HFFc6 (cell line): ENCODE results near the gene DOCK6. TPM values are rescaled to one million over a fixed set of nuclear protein-coding genes. Genes with fewer than 3 reads are reported as not detected.

Source experiments
- DNase-seq: peaks from one replicate; pipeline ENCODE4 v3.0.0-alpha.2; 2018
- H3K27ac Mint-ChIP-seq: 2 replicates; pipeline ENCODE4 v1.8.0; 2020; ENCODE audit warnings: mild to moderate bottlenecking, mixed read lengths
- H3K27me3 Mint-ChIP-seq: 2 replicates; pipeline ENCODE4 v1.8.0; 2021; ENCODE audit warnings: mild to moderate bottlenecking, moderate library complexity, mixed read lengths; ENCODE audit not compliant: insufficient read depth
- H3K36me3 Mint-ChIP-seq: 2 replicates; pipeline ENCODE4 v1.8.0; 2021; ENCODE audit warnings: low read depth, mixed read lengths
- H3K4me1 Mint-ChIP-seq: 2 replicates; pipeline ENCODE4 v1.8.0; 2020; ENCODE audit warnings: low read depth, mixed read lengths
- H3K4me3 Mint-ChIP-seq: 2 replicates; pipeline ENCODE4 v1.8.0; 2020; ENCODE audit warnings: mild to moderate bottlenecking, moderate library complexity, mixed read lengths
- H3K9me3 Mint-ChIP-seq: 2 replicates; pipeline ENCODE4 v1.8.0; 2020; ENCODE audit warnings: mild to moderate bottlenecking, mixed read lengths
- total RNA-seq, 6 experiments: library from RNA; stranded (reverse); fragmentation: NEBNext Ultra II Directional; extraction: Animal tissue kit (Norgen Biotek cat#: 25700); gene quantifications; 2 replicates in 1 of 6; 3 replicates in 5 of 6; pipeline ENCODE4 v1.2.3, GENCODE V29; 2021
- TF ChIP-seq, protein P1 (sequence below): fragments of 200-600 bp; sonication (generic); IDR thresholded peaks from 2 replicates; pipeline ENCODE4 v1.5.0; 2021; ENCODE audit warnings: antibody characterized with exemption, mild to moderate bottlenecking

Gene DOCK6
- total RNA-seq, 6 experiments from 2014 or later, result 20.7 to 32.2 (median 22.9) TPM

DNA sequence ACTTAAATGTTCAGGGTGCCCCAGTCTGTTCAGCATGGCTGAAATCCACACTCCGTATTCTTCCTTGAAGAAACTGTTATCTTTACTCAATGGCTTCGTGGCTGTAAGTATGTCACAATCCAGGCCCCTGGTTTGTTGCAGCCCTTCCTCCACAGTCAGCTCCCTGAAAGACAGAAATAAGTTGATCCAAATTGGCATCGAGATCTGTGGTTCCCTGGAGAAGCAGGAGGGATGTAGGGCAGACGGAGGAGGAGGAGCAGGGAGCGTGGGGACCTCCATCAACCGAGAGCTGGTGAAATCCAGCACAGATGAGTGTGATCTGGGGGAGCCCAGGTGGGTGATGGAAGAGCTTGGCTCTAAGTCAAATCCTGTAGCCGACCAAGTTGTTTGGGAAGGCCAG, 33.9 kb upstream of the DOCK6 start:
- no peak overlapping the region for H3K27ac Mint-ChIP-seq
- no peaks in the 10 kb centered on the region for H3K36me3 Mint-ChIP-seq
- peaks cover 18% of the 10 kb centered on the region for H3K4me1 Mint-ChIP-seq
- no peak overlapping the region for H3K4me3 Mint-ChIP-seq
- no peaks in the 10 kb centered on the region for H3K9me3 Mint-ChIP-seq
- no peak for DNase-seq
- TF ChIP-seq, protein P1, sequence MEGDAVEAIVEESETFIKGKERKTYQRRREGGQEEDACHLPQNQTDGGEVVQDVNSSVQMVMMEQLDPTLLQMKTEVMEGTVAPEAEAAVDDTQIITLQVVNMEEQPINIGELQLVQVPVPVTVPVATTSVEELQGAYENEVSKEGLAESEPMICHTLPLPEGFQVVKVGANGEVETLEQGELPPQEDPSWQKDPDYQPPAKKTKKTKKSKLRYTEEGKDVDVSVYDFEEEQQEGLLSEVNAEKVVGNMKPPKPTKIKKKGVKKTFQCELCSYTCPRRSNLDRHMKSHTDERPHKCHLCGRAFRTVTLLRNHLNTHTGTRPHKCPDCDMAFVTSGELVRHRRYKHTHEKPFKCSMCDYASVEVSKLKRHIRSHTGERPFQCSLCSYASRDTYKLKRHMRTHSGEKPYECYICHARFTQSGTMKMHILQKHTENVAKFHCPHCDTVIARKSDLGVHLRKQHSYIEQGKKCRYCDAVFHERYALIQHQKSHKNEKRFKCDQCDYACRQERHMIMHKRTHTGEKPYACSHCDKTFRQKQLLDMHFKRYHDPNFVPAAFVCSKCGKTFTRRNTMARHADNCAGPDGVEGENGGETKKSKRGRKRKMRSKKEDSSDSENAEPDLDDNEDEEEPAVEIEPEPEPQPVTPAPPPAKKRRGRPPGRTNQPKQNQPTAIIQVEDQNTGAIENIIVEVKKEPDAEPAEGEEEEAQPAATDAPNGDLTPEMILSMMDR, result no peak
- H3K27me3 Mint-ChIP-seq, result peaks cover 14% of the 10 kb centered on the region

DNA sequence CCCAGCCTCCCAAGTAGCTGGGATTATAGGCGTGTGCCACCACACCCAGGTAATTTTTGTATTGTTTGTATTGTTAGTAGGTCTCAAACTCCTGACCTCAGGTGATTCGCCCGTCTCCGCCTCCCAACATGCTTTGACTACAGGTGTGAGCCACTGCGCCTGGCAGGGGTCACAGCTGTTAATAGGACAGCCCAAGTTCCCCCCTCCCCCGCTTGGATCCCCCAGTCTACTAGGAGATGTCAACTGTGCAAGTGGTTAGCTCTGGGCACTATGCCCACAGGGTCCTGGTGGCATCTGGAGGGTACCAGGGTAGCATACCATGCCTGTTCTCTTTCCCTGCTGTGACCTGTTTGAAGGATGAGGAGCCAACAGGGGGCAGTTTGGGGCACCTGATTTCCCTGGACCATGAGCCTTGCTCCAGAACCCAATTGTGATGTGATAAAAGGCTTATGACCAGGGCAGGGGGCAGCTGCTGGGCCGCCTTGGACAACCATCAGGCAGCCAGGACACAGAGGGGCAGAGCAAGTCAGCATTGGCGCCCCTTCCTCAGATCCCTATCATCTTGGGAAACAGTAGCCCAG, 33.4 kb upstream of the DOCK6 start, which contains the start of gene TSPAN16:
Gene TSPAN16 (plus strand): TSS at position 496 of the 581 bp plus-strand sequence. CDS start 138 bp downstream, outside the sequence.
- no peaks in the 10 kb centered on the region for H3K36me3 Mint-ChIP-seq

DNA sequence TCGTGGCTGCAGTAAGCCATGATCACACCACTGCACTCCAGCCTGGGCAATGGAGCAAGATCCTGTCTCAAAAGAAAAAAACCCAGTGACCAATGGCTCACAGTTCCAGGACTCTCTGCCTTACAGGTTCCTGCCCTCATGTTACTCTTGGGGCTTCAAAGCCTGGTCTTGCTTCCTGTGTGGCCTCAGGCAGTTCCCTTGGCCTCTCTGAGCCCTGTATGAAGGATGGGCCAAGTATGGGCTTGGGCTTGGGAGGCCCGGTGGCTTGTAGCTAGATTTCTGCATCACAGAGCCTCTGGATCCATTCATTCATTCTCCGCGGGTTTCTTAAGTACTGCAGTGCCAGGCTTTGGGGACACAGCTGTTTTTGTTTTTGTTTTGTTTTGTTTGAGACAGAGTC, 32.9 kb upstream of the DOCK6 start:
- Mint-ChIP-seq H3K4me3 (no peak overlapping the region; the same call in 1 of the 2 replicates), H3K36me3 (no peaks in the 10 kb centered on the region), H3K9me3 (no peaks in the 10 kb centered on the region), H3K27ac (no peak overlapping the region), H3K4me1 (peaks cover 18% of the 10 kb centered on the region), H3K27me3 (peaks cover 11% of the 10 kb centered on the region)
- TF ChIP-seq, protein P1, result no peak
- DNase-seq, result no peak

More for the DNA sequence above, 33.4 kb upstream of the DOCK6 start, which contains the start of gene TSPAN16:
- DNase-seq, result no peak
- H3K27ac Mint-ChIP-seq, result no peak within 1 kb of the TSS
- H3K27me3 Mint-ChIP-seq, result peaks cover 11% of the 10 kb centered on the region
- peaks cover 18% of the 10 kb centered on the region for H3K4me1 Mint-ChIP-seq
- TF ChIP-seq, protein P1, result peak; percentile 18; the same call in 1 of the 2 replicates
- no peaks in the 10 kb centered on the region for H3K9me3 Mint-ChIP-seq
- no peak within 1 kb of the TSS; the same call in 1 of the 2 replicates for H3K4me3 Mint-ChIP-seq

DNA sequence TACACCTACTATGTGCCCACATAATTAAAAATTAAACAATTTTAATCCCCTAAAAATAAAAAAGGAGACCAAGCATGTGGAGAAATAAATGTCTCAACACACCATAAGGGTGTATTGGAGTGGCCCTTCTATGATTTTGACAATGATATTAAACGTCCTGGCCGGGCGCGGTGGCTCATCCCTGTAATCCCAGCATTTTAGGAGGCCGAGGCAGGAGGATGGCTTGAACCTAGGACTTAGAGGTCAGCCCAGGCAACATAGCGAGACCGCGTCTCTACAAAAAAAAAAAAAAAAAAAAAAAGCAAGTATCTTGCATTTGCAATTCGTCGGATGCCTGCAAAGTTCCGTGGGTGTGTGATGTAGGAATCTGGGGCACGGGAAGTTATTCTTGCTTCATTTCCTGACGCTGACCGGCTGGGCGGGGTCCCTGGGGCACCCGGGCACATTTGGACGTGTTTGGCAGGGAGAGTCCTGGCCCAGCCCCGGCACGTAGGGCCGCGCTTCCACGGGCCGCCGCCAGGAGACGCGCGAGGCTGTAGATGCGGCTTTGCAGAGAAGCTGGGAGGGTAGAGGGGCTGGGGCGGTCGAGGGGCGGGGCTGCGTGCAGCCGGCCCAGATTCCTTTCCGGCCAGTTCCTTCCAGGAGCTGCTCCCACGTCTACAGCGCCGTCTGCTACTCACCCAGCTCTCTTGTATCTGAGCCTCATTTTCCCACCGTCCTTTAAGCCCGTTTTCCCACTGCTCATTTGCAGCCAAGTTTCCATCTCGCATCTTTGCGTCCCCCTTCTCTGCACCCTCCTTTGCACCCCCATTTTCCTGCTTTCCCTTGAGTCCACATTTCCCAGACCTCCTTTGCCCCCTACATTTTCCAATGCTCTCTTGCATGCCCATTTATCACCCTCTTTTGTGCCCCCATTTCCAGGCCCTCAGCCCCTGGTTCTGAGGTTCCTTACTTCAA, 31.4 kb upstream of the DOCK6 start:
- TF ChIP-seq, protein P1, result peak; percentile 98
- Mint-ChIP-seq H3K27me3 (peaks cover 2% of the 10 kb centered on the region; the same call in 1 of the 2 replicates), H3K9me3 (no peaks in the 10 kb centered on the region), H3K27ac (peak overlapping the region; percentile 76), H3K4me3 (peak overlapping the region; percentile 85), H3K36me3 (no peaks in the 10 kb centered on the region), H3K4me1 (peaks cover 18% of the 10 kb centered on the region)
- peak; percentile 88 for DNase-seq

DNA sequence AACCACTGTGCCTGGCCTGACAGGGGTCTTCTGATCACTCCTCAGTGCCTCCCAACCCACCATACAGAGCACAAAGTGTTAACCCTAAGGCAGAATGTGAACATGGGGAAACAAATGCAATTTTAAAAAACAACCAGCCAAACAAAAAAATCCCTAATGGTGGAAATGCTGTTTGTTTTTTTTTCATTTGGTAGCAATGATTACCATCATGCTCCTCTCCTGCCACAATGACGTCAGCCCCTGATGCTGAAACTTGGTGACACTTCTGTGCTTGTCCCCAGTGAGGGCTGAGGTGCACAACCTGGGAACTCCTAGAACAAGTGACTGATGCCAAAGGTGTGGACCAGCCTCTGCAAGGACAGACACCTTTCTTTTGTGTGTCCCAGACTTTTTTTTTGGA, 29.7 kb upstream of the DOCK6 start:
- Mint-ChIP-seq H3K9me3 (no peaks in the 10 kb centered on the region), H3K4me1 (peaks cover 23% of the 10 kb centered on the region), H3K4me3 (no peak overlapping the region), H3K36me3 (no peaks in the 10 kb centered on the region), H3K27me3 (no peaks in the 10 kb centered on the region; the same call in 1 of the 2 replicates), H3K27ac (no peak overlapping the region)
- no peak for DNase-seq
- TF ChIP-seq, protein P1, result no peak
